Measurements from ENCODE around the gene SORT1.

SORT1 gene

GRCh38 chr1:109388208-109388711, 9.5 kb downstream of the SORT1 start:
- Histone ChIP-seq H3K4me3 (ENCODE audit: low read depth, low read length) (no peak overlapping the region), H3K27ac (no peak overlapping the region), H3K9me3 (ENCODE audit: severe bottlenecking) (no peaks in the 10 kb centered on the region), H3K36me3 (no peaks in the 10 kb centered on the region; the same call in 1 of the 2 replicates), H3K27me3 (ENCODE audit: insufficient read depth, low read depth, severe bottlenecking) (no peaks in the 10 kb centered on the region)
- no peak for DNase-seq
- no peak for TF ChIP-seq CTCF (IDR thresholded peaks at IDR 0.05; ENCODE audit: low read depth, low read length)

- no peak overlapping the region for H3K27ac ChIP-seq
- no peaks in the 10 kb centered on the region; the same call in 1 of the 2 replicates for H3K36me3 ChIP-seq
- H3K27me3 ChIP-seq (ENCODE audit: insufficient read depth, low read depth, severe bottlenecking): no peaks in the 10 kb centered on the region
- no peaks in the 10 kb centered on the region for H3K9me3 ChIP-seq (ENCODE audit: severe bottlenecking)
- DNase-seq: no peak
- no peak overlapping the region for H3K4me3 ChIP-seq (ENCODE audit: low read depth, low read length)
- no peak for TF ChIP-seq CTCF (IDR thresholded peaks at IDR 0.05; ENCODE audit: low read depth, low read length)
Observed at GRCh38 chr1:109386054-109386717, 11.5 kb downstream of the SORT1 start.

- no peak overlapping the region for H3K27ac ChIP-seq
- no peak for DNase-seq
- H3K4me3 ChIP-seq (ENCODE audit: low read depth, low read length): no peak overlapping the region
- H3K36me3 ChIP-seq: no peaks in the 10 kb centered on the region; the same call in 1 of the 2 replicates
- no peaks in the 10 kb centered on the region for H3K27me3 ChIP-seq (ENCODE audit: insufficient read depth, low read depth, severe bottlenecking)
- TF ChIP-seq CTCF (IDR thresholded peaks at IDR 0.05; ENCODE audit: low read depth, low read length): no peak
- H3K9me3 ChIP-seq (ENCODE audit: severe bottlenecking): no peaks in the 10 kb centered on the region
Observed at GRCh38 chr1:109385417-109385816, 12.3 kb downstream of the SORT1 start.

- DNase-seq: no peak
- no peak for TF ChIP-seq CTCF (IDR thresholded peaks at IDR 0.05; ENCODE audit: low read depth, low read length)
- Histone ChIP-seq H3K27ac (no peak overlapping the region), H3K36me3 (no peaks in the 10 kb centered on the region; the same call in 1 of the 2 replicates), H3K9me3 (ENCODE audit: severe bottlenecking) (no peaks in the 10 kb centered on the region), H3K27me3 (ENCODE audit: insufficient read depth, low read depth, severe bottlenecking) (no peaks in the 10 kb centered on the region), H3K4me3 (ENCODE audit: low read depth, low read length) (no peak overlapping the region)
Observed at GRCh38 chr1:109383854-109384253, 13.9 kb downstream of the SORT1 start.

- Histone ChIP-seq H3K9me3 (ENCODE audit: severe bottlenecking) (no peaks in the 10 kb centered on the region), H3K36me3 (no peaks in the 10 kb centered on the region; the same call in none of the 2 replicates), H3K27ac (no peak overlapping the region), H3K27me3 (ENCODE audit: insufficient read depth, low read depth, severe bottlenecking) (no peaks in the 10 kb centered on the region), H3K4me3 (ENCODE audit: low read depth, low read length) (no peak overlapping the region)
- TF ChIP-seq CTCF (IDR thresholded peaks at IDR 0.05; ENCODE audit: low read depth, low read length): no peak
- DNase-seq: no peak
Observed at GRCh38 chr1:109383087-109383779, 14.5 kb downstream of the SORT1 start.

All from WERI-Rb-1 (cell line).